Measurements from ENCODE around the gene NRF1. TPM values are rescaled to one million over a fixed set of nuclear protein-coding genes. Genes with fewer than 3 reads are reported as not detected.
"Not testable (repeated sequence)": the region's sequence is repeated elsewhere in the genome, so short reads cannot be mapped to it uniquely, and the experiment has no call there.

The NRF1 gene
- total RNA-seq, 1 experiment from 2014 or later: 14.0 TPM

DNA sequence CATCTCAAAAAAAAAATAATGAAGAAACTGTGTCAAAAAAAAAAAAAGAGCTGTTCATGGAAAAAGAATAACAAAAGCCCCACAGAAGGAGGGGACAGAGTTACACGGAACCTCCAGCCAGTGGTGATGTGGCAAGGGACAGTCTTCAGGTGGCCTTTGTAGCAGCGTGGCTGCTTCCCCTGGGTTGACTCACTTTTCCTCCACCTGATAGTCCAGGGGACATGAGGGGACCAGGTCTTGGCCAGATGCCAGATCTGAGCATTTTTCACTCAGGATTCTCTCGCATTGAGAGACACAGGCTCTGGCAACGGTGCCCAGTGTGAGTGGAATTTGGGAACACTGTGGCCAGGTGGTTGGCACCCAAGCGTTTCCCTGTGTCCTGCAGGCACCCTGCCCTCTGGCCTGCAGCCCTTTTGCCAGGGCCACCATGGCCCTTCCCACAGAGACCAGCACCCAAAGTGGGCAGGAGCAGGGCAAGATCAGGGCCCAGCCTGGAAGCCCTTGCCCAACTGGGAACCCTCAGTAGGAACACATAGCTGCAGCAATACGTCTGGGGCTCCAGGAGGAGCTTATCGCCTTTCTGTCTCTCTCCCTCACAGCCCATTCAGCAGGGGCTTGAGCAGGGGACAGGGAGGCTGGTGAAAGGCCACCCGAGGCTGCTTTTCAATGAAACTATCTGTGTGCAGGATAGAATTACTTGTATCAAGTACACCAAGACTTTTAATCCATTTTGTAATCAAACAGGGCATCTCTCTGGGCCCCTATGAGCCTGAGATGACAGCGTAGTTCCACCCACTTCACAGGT lies 182.2 kb downstream of the NRF1 start:
- CTCF ChIA-PET: interaction anchor here (0.6 kb wide), 1 partner anchor 217 kb away, joined by 9 read pairs; no protein-coding TSS in a partner anchor
- Histone ChIP-seq H3K4me1 (ENCODE audit: control insufficient read depth, insufficient read depth, low read length) (no peaks in the 10 kb centered on the region), H3K36me3 (ENCODE audit: control insufficient read depth, insufficient read depth, low read length) (no peaks in the 10 kb centered on the region), H3K27ac (ENCODE audit: low read length) (no peak overlapping the region), H3K4me3 (ENCODE audit: low read depth in 2 of 2, low read length in 2 of 2) (no peak overlapping the region), H3K9me3 (ENCODE audit: control insufficient read depth, insufficient read depth, low read depth, low read length) (no peaks in the 10 kb centered on the region), H3K27me3 (ENCODE audit: control insufficient read depth, insufficient read depth, low read length) (no peaks in the 10 kb centered on the region)
- no TSS peak for BruUV-seq (replicated peaks)
- TF ChIP-seq POLR2AphosphoS5 (IDR thresholded peaks at IDR 0.05; ENCODE audit: low read depth, low read length): no peak
- TF ChIP-seq CTCF (IDR thresholded peaks at IDR 0.05): no peak
- no peak for TF ChIP-seq TCF7L2 (IDR thresholded peaks at IDR 0.05; ENCODE audit: low read depth, low read length)
- no peak for TF ChIP-seq REST (IDR thresholded peaks at IDR 0.05; ENCODE audit: insufficient read depth in 1 of 2, low read depth in 2 of 2, low read length in 1 of 2)
- no peak for TF ChIP-seq SIN3A (IDR thresholded peaks at IDR 0.05; ENCODE audit: borderline replicate concordance, insufficient read depth, low read depth, low read length)
- DNase-seq (ENCODE audit: low read depth, low spot score) (no peak), ATAC-seq (no peak)
- POLR2A ChIA-PET: no interaction called here
- intact Hi-C loops (cut with micrococcal nuclease; ENCODE audit: unreplicated experiment) (no loop called here), in situ Hi-C loops (cut with HindIII; ENCODE audit: low pct_unique_long_range_greater_than_20kb, low sequenced_read_pairs) (no loop called here)

DNA sequence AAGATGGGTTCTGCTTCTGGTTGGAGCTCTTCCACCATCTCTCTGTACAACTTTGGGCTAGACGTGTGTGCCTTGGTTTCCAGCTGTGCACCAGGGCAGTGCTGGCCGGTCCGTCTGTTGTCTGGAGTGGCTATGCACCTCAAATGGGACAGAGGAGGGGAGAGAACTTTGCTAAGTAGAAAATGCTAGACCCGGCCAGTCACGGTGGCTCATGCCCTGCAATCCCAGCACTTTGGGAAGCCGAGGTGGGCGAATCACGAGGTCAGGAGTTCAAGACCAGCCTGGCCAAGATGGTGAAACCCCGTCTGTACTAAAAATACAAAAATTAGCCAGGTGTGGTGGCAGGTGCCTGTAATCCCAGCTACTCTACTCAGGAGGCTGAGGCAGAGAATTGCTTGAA lies 182.9 kb downstream of the NRF1 start:
- in situ Hi-C loops (cut with HindIII; ENCODE audit: low pct_unique_long_range_greater_than_20kb, low sequenced_read_pairs); BruUV-seq (replicated peaks): not testable (repeated sequence)

DNA sequence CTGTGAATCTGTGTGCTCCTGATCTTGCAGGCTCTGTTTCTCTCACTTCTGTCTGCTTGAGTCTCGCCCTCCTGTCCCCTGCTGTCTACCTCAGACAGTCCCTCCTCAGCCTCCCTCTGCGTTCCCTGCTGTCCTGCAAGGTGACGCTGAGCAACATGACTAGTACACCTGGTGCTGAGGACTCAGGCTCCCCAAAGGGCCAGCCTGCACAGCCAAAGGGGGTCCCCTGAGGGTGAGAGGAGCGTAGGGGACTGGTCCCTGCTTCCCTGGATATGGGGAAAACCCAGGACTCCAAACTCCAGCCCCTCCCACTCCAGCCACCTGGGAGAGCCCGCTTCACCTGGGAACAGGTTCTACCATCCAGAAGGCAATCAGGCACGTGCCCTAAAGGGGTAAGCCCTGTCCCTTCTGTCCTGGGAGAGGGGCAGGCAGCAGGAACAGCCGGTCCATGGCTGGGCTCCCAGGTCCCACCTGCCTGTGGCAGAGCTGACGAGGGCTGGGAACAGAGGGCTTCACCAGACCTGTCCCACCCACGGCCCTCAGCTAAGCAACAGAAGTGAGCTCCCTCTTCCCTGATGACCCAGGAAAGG lies 184.8 kb downstream of the NRF1 start:
- H3K4me3 ChIP-seq (ENCODE audit: low read depth in 2 of 2, low read length in 2 of 2): no peak overlapping the region
- no peak for TF ChIP-seq SIN3A (IDR thresholded peaks at IDR 0.05; ENCODE audit: borderline replicate concordance, insufficient read depth, low read depth, low read length)
- TF ChIP-seq REST (IDR thresholded peaks at IDR 0.05; ENCODE audit: insufficient read depth in 1 of 2, low read depth in 2 of 2, low read length in 1 of 2): no peak
- TF ChIP-seq POLR2AphosphoS5 (IDR thresholded peaks at IDR 0.05; ENCODE audit: low read depth, low read length): no peak
- no peak for TF ChIP-seq CTCF (IDR thresholded peaks at IDR 0.05)
- TF ChIP-seq TCF7L2 (IDR thresholded peaks at IDR 0.05; ENCODE audit: low read depth, low read length): no peak
- no peaks in the 10 kb centered on the region for H3K4me1 ChIP-seq (ENCODE audit: control insufficient read depth, insufficient read depth, low read length)
- intact Hi-C loops (cut with micrococcal nuclease; ENCODE audit: unreplicated experiment) (no loop called here), in situ Hi-C loops (cut with HindIII; ENCODE audit: low pct_unique_long_range_greater_than_20kb, low sequenced_read_pairs) (no loop called here)
- CTCF ChIA-PET: no interaction called here
- no peaks in the 10 kb centered on the region for H3K27me3 ChIP-seq (ENCODE audit: control insufficient read depth, insufficient read depth, low read length)
- DNase-seq (ENCODE audit: low read depth, low spot score) (no peak), ATAC-seq (no peak)
- no peaks in the 10 kb centered on the region for H3K9me3 ChIP-seq (ENCODE audit: control insufficient read depth, insufficient read depth, low read depth, low read length)
- POLR2A ChIA-PET: no interaction called here
- H3K36me3 ChIP-seq (ENCODE audit: control insufficient read depth, insufficient read depth, low read length): no peaks in the 10 kb centered on the region
- no peak overlapping the region for H3K27ac ChIP-seq (ENCODE audit: low read length)
- BruUV-seq (replicated peaks): no TSS peak

More for the DNA sequence above, 182.9 kb downstream of the NRF1 start:
- H3K27ac ChIP-seq (ENCODE audit: low read length); H3K4me1 ChIP-seq (ENCODE audit: control insufficient read depth, insufficient read depth, low read length); DNase-seq (ENCODE audit: low read depth, low spot score); H3K36me3 ChIP-seq (ENCODE audit: control insufficient read depth, insufficient read depth, low read length); H3K4me3 ChIP-seq (ENCODE audit: low read depth in 2 of 2, low read length in 2 of 2); H3K27me3 ChIP-seq (ENCODE audit: control insufficient read depth, insufficient read depth, low read length); POLR2A ChIA-PET; H3K9me3 ChIP-seq (ENCODE audit: control insufficient read depth, insufficient read depth, low read depth, low read length); ATAC-seq; intact Hi-C loops (cut with micrococcal nuclease; ENCODE audit: unreplicated experiment): not testable (repeated sequence)
- CTCF ChIA-PET: interaction anchor here (0.6 kb wide), 1 partner anchor 216 kb away, joined by 9 read pairs; no protein-coding TSS in a partner anchor
